Measurements from ENCODE around the gene CD86. TPM values are rescaled to one million over a fixed set of nuclear protein-coding genes. Genes with fewer than 3 reads are reported as not detected.

Gene CD86
- total RNA-seq, 4 donors from 2014 or later: 5.7 to 10.9 (median 8.4) TPM

DNA sequence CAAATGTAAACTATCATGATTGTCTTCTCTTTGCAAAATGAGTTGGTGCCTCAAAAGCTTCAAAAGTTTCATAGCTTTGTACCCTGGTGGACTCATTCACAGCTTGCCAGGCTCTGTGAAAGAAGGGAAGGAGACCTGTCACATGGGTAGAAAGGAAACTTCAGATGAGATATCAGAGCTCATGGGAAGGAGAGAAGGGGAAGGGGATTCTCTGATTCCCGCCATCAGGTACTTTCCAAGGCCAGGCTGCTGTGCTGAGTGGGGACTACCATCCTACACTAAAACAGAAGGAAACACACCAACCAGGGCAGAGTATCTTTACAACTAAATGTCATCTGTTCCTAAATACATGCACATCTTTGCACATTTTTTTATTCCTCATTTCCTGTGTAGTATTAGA, 42.3 kb upstream of the CD86 start:
- Histone ChIP-seq H3K27ac (no peak overlapping the region), H3K4me1 (no peaks in the 10 kb centered on the region), H3K36me3 (no peaks in the 10 kb centered on the region), H3K4me3 (no peak overlapping the region), H3K27me3 (no peaks in the 10 kb centered on the region), H3K9me3 (no peaks in the 10 kb centered on the region)
- no peak for DNase-seq (ENCODE audit: low spot score in 2 of 2)
- TF ChIP-seq, protein P1, sequence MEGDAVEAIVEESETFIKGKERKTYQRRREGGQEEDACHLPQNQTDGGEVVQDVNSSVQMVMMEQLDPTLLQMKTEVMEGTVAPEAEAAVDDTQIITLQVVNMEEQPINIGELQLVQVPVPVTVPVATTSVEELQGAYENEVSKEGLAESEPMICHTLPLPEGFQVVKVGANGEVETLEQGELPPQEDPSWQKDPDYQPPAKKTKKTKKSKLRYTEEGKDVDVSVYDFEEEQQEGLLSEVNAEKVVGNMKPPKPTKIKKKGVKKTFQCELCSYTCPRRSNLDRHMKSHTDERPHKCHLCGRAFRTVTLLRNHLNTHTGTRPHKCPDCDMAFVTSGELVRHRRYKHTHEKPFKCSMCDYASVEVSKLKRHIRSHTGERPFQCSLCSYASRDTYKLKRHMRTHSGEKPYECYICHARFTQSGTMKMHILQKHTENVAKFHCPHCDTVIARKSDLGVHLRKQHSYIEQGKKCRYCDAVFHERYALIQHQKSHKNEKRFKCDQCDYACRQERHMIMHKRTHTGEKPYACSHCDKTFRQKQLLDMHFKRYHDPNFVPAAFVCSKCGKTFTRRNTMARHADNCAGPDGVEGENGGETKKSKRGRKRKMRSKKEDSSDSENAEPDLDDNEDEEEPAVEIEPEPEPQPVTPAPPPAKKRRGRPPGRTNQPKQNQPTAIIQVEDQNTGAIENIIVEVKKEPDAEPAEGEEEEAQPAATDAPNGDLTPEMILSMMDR (IDR thresholded peaks at IDR 0.05): no peak
- TF ChIP-seq EP300 (IDR thresholded peaks at IDR 0.05) (no peak), POLR2A (IDR thresholded peaks at IDR 0.05) (no peak)
- 70 to 92% methylated on average over 1 of the region's 1 CpG for whole genome bisulfite sequencing, 2 donors

DNA sequence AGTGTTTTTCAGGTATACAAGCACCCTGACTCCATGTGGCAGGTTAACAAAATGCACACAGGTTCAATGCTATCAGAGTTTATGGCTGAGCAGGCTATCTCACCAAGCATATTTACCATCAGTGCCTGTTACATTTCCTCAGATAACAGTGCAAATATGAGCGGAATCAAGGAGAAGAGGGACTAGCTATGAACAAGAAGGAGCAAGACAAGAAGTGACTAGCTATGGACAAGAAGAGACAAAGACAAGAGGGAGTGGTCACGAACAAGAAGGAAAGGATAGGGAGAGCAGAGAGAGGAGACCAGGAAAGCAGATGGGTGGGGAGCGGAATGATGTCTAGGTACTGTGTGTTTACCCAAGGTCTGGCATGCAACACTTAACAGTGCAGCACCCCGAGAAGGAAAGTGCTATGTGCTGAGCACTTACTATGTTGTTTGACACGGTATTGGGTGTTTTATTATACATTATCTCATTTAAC, 41.7 kb upstream of the CD86 start:
- no peaks in the 10 kb centered on the region for H3K36me3 ChIP-seq
- H3K4me1 ChIP-seq: no peaks in the 10 kb centered on the region
- no peak overlapping the region for H3K4me3 ChIP-seq
- no peak for DNase-seq (ENCODE audit: low spot score in 2 of 2)
- no peaks in the 10 kb centered on the region for H3K9me3 ChIP-seq
- TF ChIP-seq EP300 (IDR thresholded peaks at IDR 0.05) (no peak), POLR2A (IDR thresholded peaks at IDR 0.05) (no peak)
- TF ChIP-seq, protein P1 (IDR thresholded peaks at IDR 0.05): no peak
- WGBS, 2 donors: 71 to 80% methylated on average over 5 of the region's 5 CpGs
- H3K27me3 ChIP-seq: no peaks in the 10 kb centered on the region
- H3K27ac ChIP-seq: no peak overlapping the region

DNA sequence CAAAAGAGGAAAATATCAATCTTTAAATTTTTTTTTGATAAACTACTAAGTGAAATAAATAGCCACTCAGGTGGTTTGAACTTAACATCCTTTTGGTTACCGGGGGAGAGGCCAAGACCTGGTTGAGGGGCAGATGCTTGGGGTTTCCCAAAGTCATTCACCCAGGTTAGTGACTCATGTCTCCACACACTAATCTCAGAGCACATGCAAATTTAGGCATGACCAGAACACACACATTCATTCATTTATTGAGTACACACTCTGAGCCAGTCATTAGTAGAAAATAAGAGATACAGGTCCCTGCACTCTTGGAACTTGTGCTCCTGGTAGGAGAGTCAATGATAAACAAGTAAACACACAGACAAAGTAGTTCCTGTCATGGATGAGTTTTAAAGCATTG, 40.4 kb upstream of the CD86 start:
- H3K27me3 ChIP-seq: no peaks in the 10 kb centered on the region
- H3K4me1 ChIP-seq: no peaks in the 10 kb centered on the region
- TF ChIP-seq, protein P1 (IDR thresholded peaks at IDR 0.05): no peak
- no peak for TF ChIP-seq EP300 (IDR thresholded peaks at IDR 0.05)
- no peak for TF ChIP-seq POLR2A (IDR thresholded peaks at IDR 0.05)
- DNase-seq (ENCODE audit: low spot score in 2 of 2): no peak
- 90 to 97% methylated on average over 1 of the region's 1 CpG for WGBS, 2 donors
- no peak overlapping the region for H3K27ac ChIP-seq
- no peaks in the 10 kb centered on the region for H3K36me3 ChIP-seq
- H3K9me3 ChIP-seq: no peaks in the 10 kb centered on the region
- no peak overlapping the region for H3K4me3 ChIP-seq

DNA sequence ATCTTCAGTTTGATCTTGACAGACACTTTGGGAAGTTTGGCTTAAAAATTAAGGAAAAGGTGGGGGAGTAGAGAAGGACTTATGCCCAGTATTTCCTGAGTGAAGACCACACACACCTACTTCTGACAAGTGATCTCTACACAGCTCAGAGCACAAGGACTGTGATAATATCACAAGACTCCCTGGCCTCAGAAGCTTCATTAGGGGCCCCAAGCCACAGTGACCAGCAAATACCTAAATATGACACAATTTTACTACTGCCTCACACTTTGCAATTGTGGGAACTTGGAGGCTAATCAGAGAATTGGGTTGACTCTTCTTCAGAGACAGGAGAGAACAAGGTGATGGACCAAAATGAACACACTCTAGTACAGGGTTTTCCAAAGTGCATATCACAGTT, 35.7 kb upstream of the CD86 start:
- no peak for DNase-seq (ENCODE audit: low spot score in 2 of 2)
- Histone ChIP-seq H3K4me3 (no peak overlapping the region), H3K27me3 (peaks cover 0 to 15% of the 10 kb centered on the region in 2 donors), H3K36me3 (no peaks in the 10 kb centered on the region), H3K4me1 (no peaks in the 10 kb centered on the region), H3K9me3 (no peaks in the 10 kb centered on the region), H3K27ac (no peak overlapping the region)
- TF ChIP-seq POLR2A (IDR thresholded peaks at IDR 0.05): no peak
- no peak for TF ChIP-seq EP300 (IDR thresholded peaks at IDR 0.05)
- TF ChIP-seq, protein P1 (IDR thresholded peaks at IDR 0.05): no peak

DNA sequence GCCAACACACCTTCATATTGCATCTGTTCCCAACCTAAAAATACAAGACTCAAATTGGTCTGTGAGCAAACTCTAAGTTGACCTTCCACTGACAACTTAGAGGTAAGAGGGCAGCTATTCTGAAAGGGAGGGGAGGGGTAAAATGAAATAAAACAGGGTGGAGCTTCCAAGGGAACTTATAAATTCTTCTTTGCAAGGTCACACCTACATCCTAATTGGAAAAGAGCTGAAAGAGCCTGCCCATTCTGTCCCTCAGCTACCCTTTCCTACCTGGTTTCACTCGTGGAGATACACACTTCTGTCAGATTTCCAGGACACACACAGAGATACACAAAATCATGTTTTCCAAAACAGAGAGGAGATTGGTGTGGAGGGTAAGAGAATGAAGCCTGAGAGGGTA, 34.1 kb upstream of the CD86 start:
- 71 to 75% methylated on average over 1 of the region's 1 CpG for WGBS, 2 donors
- Histone ChIP-seq H3K4me3 (no peak overlapping the region), H3K4me1 (no peaks in the 10 kb centered on the region), H3K27me3 (peaks cover 0 to 15% of the 10 kb centered on the region in 2 donors), H3K36me3 (no peaks in the 10 kb centered on the region), H3K9me3 (no peaks in the 10 kb centered on the region), H3K27ac (no peak overlapping the region)
- DNase-seq (ENCODE audit: low spot score in 2 of 2): no peak
- TF ChIP-seq, protein P1 (IDR thresholded peaks at IDR 0.05): no peak
- TF ChIP-seq EP300 (IDR thresholded peaks at IDR 0.05): no peak
